ENCODE data around the gene NDRG3.

The NDRG3 gene

GRCh38 chr20:36778831-36779655 lies 33.2 kb upstream of the NDRG3 start:
- no peaks in the 10 kb centered on the region for H3K36me3 ChIP-seq (ENCODE audit: control insufficient read depth, low read depth, low read length)
- H3K9ac ChIP-seq (ENCODE audit: low read length), result no peak overlapping the region
- no peaks in the 10 kb centered on the region for H3K9me3 ChIP-seq (ENCODE audit: control insufficient read depth, low read depth, low read length)
- H3K27ac ChIP-seq (ENCODE audit: low read length), result no peak overlapping the region
- no peak overlapping the region for H3K4me3 ChIP-seq (ENCODE audit: low read length)
- H3K4me1 ChIP-seq (ENCODE audit: control insufficient read depth, low read depth, low read length), result no peaks in the 10 kb centered on the region
- H3K27me3 ChIP-seq (ENCODE audit: control insufficient read depth, insufficient read depth, low read length), result no peaks in the 10 kb centered on the region

GRCh38 chr20:36777576-36777975 lies 31.7 kb upstream of the NDRG3 start:
- H3K4me1 ChIP-seq (ENCODE audit: control insufficient read depth, low read depth, low read length), result peaks cover 4% of the 10 kb centered on the region
- H3K27me3 ChIP-seq (ENCODE audit: control insufficient read depth, insufficient read depth, low read length), result no peaks in the 10 kb centered on the region
- H3K9me3 ChIP-seq (ENCODE audit: control insufficient read depth, low read depth, low read length), result no peaks in the 10 kb centered on the region
- H3K4me3 ChIP-seq (ENCODE audit: low read length), result no peak overlapping the region
- H3K9ac ChIP-seq (ENCODE audit: low read length), result no peak overlapping the region
- H3K36me3 ChIP-seq (ENCODE audit: control insufficient read depth, low read depth, low read length), result no peaks in the 10 kb centered on the region
- H3K27ac ChIP-seq (ENCODE audit: low read length), result no peak overlapping the region

- Histone ChIP-seq H3K27ac (ENCODE audit: low read length) (no peak overlapping the region), H3K9ac (ENCODE audit: low read length) (no peak overlapping the region), H3K4me3 (ENCODE audit: low read length) (no peak overlapping the region)
These were observed 31.3 kb upstream of the NDRG3 start for GRCh38 chr20:36777167-36777566.

GRCh38 chr20:36775826-36776225 lies 29.9 kb upstream of the NDRG3 start:
- H3K9me3 ChIP-seq (ENCODE audit: control insufficient read depth, low read depth, low read length), result no peaks in the 10 kb centered on the region
- H3K4me3 ChIP-seq (ENCODE audit: low read length), result no peak overlapping the region
- peaks cover 4% of the 10 kb centered on the region for H3K4me1 ChIP-seq (ENCODE audit: control insufficient read depth, low read depth, low read length)
- no peaks in the 10 kb centered on the region for H3K27me3 ChIP-seq (ENCODE audit: control insufficient read depth, insufficient read depth, low read length)
- H3K36me3 ChIP-seq (ENCODE audit: control insufficient read depth, low read depth, low read length), result peaks cover 6% of the 10 kb centered on the region
- H3K27ac ChIP-seq (ENCODE audit: low read length), result no peak overlapping the region
- H3K9ac ChIP-seq (ENCODE audit: low read length), result no peak overlapping the region

More at GRCh38 chr20:36777167-36777566, 31.3 kb upstream of the NDRG3 start:
- no peaks in the 10 kb centered on the region for H3K9me3 ChIP-seq (ENCODE audit: control insufficient read depth, low read depth, low read length)
- peaks cover 4% of the 10 kb centered on the region for H3K4me1 ChIP-seq (ENCODE audit: control insufficient read depth, low read depth, low read length)
- H3K36me3 ChIP-seq (ENCODE audit: control insufficient read depth, low read depth, low read length), result no peaks in the 10 kb centered on the region
- no peaks in the 10 kb centered on the region for H3K27me3 ChIP-seq (ENCODE audit: control insufficient read depth, insufficient read depth, low read length)

- H3K9ac ChIP-seq (ENCODE audit: low read length), result no peak overlapping the region
- H3K27me3 ChIP-seq (ENCODE audit: control insufficient read depth, insufficient read depth, low read length), result no peaks in the 10 kb centered on the region
- peaks cover 4% of the 10 kb centered on the region for H3K4me1 ChIP-seq (ENCODE audit: control insufficient read depth, low read depth, low read length)
- peaks cover 12% of the 10 kb centered on the region for H3K36me3 ChIP-seq (ENCODE audit: control insufficient read depth, low read depth, low read length)
- no peak overlapping the region for H3K4me3 ChIP-seq (ENCODE audit: low read length)
- H3K27ac ChIP-seq (ENCODE audit: low read length), result no peak overlapping the region
- H3K9me3 ChIP-seq (ENCODE audit: control insufficient read depth, low read depth, low read length), result no peaks in the 10 kb centered on the region
These were observed 29.3 kb upstream of the NDRG3 start for GRCh38 chr20:36775196-36775595.

- peaks cover 4% of the 10 kb centered on the region for H3K4me1 ChIP-seq (ENCODE audit: control insufficient read depth, low read depth, low read length)
- H3K27ac ChIP-seq (ENCODE audit: low read length), result peak within 1 kb of the TSS; percentile 17
- no peaks in the 10 kb centered on the region for H3K27me3 ChIP-seq (ENCODE audit: control insufficient read depth, insufficient read depth, low read length)
- H3K4me3 ChIP-seq (ENCODE audit: low read length), result peak within 1 kb of the TSS; percentile 75
- H3K9me3 ChIP-seq (ENCODE audit: control insufficient read depth, low read depth, low read length), result no peaks in the 10 kb centered on the region
- H3K9ac ChIP-seq (ENCODE audit: low read length), result peak within 1 kb of the TSS; percentile 71
- H3K36me3 ChIP-seq (ENCODE audit: control insufficient read depth, low read depth, low read length), result peaks cover 23% of the 10 kb centered on the region
These were observed 27.9 kb upstream of the NDRG3 start, which contains the start of gene DSN1 for GRCh38 chr20:36773597-36774390. DSN1 (minus strand) TSS chr20:36773763; CDS start chr20:36771458, 2,305 bp downstream.

GRCh38 chr20:36773107-36773596 lies 27.3 kb upstream of the NDRG3 start:
- Histone ChIP-seq H3K36me3 (ENCODE audit: control insufficient read depth, low read depth, low read length) (peaks cover 25% of the 10 kb centered on the region), H3K4me1 (ENCODE audit: control insufficient read depth, low read depth, low read length) (peaks cover 4% of the 10 kb centered on the region), H3K27me3 (ENCODE audit: control insufficient read depth, insufficient read depth, low read length) (no peaks in the 10 kb centered on the region), H3K9me3 (ENCODE audit: control insufficient read depth, low read depth, low read length) (no peaks in the 10 kb centered on the region), H3K4me3 (ENCODE audit: low read length) (peak overlapping the region; percentile 75), H3K27ac (ENCODE audit: low read length) (no peak overlapping the region), H3K9ac (ENCODE audit: low read length) (peak overlapping the region; percentile 71)

- no peak overlapping the region for H3K9ac ChIP-seq (ENCODE audit: low read length)
- no peaks in the 10 kb centered on the region for H3K27me3 ChIP-seq (ENCODE audit: control insufficient read depth, insufficient read depth, low read length)
- no peak overlapping the region for H3K27ac ChIP-seq (ENCODE audit: low read length)
- peaks cover 4% of the 10 kb centered on the region for H3K4me1 ChIP-seq (ENCODE audit: control insufficient read depth, low read depth, low read length)
- no peaks in the 10 kb centered on the region for H3K9me3 ChIP-seq (ENCODE audit: control insufficient read depth, low read depth, low read length)
- H3K36me3 ChIP-seq (ENCODE audit: control insufficient read depth, low read depth, low read length), result peaks cover 25% of the 10 kb centered on the region
- no peak overlapping the region for H3K4me3 ChIP-seq (ENCODE audit: low read length)
These were observed 24.8 kb upstream of the NDRG3 start for GRCh38 chr20:36770680-36771079.

- Histone ChIP-seq H3K9ac (ENCODE audit: low read length) (no peak overlapping the region), H3K36me3 (ENCODE audit: control insufficient read depth, low read depth, low read length) (peaks cover 25% of the 10 kb centered on the region), H3K4me3 (ENCODE audit: low read length) (no peak overlapping the region), H3K9me3 (ENCODE audit: control insufficient read depth, low read depth, low read length) (no peaks in the 10 kb centered on the region), H3K27me3 (ENCODE audit: control insufficient read depth, insufficient read depth, low read length) (no peaks in the 10 kb centered on the region), H3K27ac (ENCODE audit: low read length) (no peak overlapping the region), H3K4me1 (ENCODE audit: control insufficient read depth, low read depth, low read length) (peaks cover 4% of the 10 kb centered on the region)
These were observed 23.0 kb upstream of the NDRG3 start for GRCh38 chr20:36768768-36769430.

GRCh38 chr20:36761125-36761524 lies 15.2 kb upstream of the NDRG3 start:
- Histone ChIP-seq H3K9ac (ENCODE audit: low read length) (no peak overlapping the region), H3K27me3 (ENCODE audit: control insufficient read depth, insufficient read depth, low read length) (no peaks in the 10 kb centered on the region), H3K9me3 (ENCODE audit: control insufficient read depth, low read depth, low read length) (no peaks in the 10 kb centered on the region), H3K4me1 (ENCODE audit: control insufficient read depth, low read depth, low read length) (no peaks in the 10 kb centered on the region), H3K4me3 (ENCODE audit: low read length) (no peak overlapping the region), H3K36me3 (ENCODE audit: control insufficient read depth, low read depth, low read length) (peaks cover 27% of the 10 kb centered on the region), H3K27ac (ENCODE audit: low read length) (no peak overlapping the region)

GRCh38 chr20:36760647-36761046 lies 14.8 kb upstream of the NDRG3 start:
- Histone ChIP-seq H3K27ac (ENCODE audit: low read length) (no peak overlapping the region), H3K27me3 (ENCODE audit: control insufficient read depth, insufficient read depth, low read length) (no peaks in the 10 kb centered on the region), H3K4me3 (ENCODE audit: low read length) (no peak overlapping the region), H3K36me3 (ENCODE audit: control insufficient read depth, low read depth, low read length) (peaks cover 31% of the 10 kb centered on the region), H3K4me1 (ENCODE audit: control insufficient read depth, low read depth, low read length) (no peaks in the 10 kb centered on the region), H3K9me3 (ENCODE audit: control insufficient read depth, low read depth, low read length) (no peaks in the 10 kb centered on the region), H3K9ac (ENCODE audit: low read length) (no peak overlapping the region)

All from iPS-18a (cell line).